HG02970 (cell line): ENCODE results near the gene METTL5.

Source experiments
- ATAC-seq: cut with Tn5 transposase; IDR thresholded peaks from one replicate; pipeline ENCODE4 v1.9.1; 2021; ENCODE audit warnings: mild to moderate bottlenecking, moderate library complexity, moderate number of reproducible peaks; ENCODE audit not compliant: unreplicated experiment, low FRiP score

The METTL5 gene

DNA sequence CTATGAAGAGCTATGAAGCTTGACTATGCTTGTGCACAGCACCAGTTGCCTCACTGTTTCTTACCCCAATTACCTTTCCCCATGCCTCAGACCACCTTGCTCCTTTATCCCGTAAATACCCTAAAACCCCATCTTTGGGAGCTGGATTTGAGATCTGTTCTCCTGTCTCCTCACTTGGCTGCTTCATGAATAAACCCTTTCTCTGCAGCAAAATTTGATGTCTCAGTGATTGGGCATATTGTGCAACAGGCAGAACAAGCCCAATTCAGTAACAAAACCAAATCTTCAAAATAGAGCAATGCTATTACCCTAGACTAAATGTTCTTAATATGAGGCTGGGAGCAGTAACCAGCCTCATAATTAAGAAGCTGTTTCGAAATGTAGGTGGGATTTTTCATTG is 29.5 kb downstream of the METTL5 start:
- no peak for ATAC-seq

DNA sequence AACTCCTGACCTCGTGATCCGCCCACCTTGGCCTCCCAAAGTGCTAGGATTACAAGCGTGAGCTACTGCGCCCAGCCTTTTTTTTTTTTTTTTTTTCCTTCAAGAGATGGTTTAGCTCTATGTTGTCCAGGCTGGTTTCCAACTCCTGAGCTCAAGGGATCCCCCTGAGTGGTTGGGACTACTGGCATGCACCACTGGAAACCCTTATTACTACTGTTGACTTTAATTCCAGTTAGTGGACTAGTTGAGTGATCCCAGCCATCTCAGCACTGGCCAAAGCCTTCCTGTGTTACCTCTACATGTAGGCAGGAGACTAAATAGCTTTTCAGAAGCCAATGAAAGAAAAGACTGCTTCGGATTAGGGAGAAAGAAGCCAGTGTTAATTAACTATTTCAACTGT is 34.1 kb downstream of the METTL5 start:
- ATAC-seq = no peak

GRCh38 chr2:169782513-169782912 is 42.2 kb downstream of the METTL5 start:
- ATAC-seq = no peak

- no peak for ATAC-seq
Observed at GRCh38 chr2:169781249-169782013, 43.3 kb downstream of the METTL5 start.

- no peak for ATAC-seq
Observed at GRCh38 chr2:169778446-169778845, 46.3 kb downstream of the METTL5 start.

GRCh38 chr2:169776252-169776761 is 48.4 kb downstream of the METTL5 start:
- no peak for ATAC-seq

- ATAC-seq = no peak
Observed at GRCh38 chr2:169775765-169776164, 48.9 kb downstream of the METTL5 start.

GRCh38 chr2:169775354-169775753 is 49.4 kb downstream of the METTL5 start:
- no peak for ATAC-seq

- ATAC-seq = no peak
Observed at GRCh38 chr2:169772651-169773050, 52.1 kb downstream of the METTL5 start.

GRCh38 chr2:169771612-169772011 is 53.1 kb downstream of the METTL5 start:
- no peak for ATAC-seq

- ATAC-seq = no peak
Observed at GRCh38 chr2:169771021-169771420, 53.7 kb downstream of the METTL5 start.

DNA sequence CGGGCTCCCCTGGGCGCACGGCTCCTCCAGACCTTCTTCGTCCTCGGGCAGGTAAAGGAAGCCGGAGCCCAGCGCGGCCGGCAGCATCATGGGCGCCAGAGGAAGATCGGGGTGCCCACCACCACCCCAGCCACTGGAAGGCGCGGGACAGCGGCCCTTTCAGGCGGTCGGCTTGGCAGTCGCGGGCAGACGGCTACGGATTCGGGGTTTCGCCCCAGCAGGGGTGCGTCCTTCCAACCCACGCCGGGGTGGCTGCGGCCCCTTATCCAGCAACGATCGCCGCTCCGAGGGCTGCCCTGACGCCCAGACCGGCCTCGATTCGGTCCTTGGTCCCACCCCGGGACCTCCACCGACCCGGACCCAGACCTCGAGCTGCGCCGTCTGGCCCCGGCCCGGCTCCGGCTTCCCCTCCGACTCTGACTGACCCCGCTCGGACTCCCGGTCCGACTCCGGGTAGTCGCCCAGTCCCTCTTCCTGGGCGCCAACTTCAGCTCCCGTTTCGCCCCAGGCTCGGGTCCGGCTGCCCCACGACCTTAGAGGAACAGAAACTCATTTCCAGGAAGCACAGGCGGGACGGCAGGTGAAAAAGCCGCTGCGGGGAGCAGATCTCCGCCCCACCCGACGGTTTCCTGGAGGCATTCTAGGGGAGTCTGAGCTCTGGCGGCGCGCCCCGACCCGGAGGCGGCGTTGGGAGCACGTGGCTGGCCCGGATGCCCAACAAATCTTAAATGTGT is 56.3 kb downstream of the METTL5 start:
- ATAC-seq = no peak

GRCh38 chr2:169767243-169767888 is 57.3 kb downstream of the METTL5 start:
- no peak for ATAC-seq

DNA sequence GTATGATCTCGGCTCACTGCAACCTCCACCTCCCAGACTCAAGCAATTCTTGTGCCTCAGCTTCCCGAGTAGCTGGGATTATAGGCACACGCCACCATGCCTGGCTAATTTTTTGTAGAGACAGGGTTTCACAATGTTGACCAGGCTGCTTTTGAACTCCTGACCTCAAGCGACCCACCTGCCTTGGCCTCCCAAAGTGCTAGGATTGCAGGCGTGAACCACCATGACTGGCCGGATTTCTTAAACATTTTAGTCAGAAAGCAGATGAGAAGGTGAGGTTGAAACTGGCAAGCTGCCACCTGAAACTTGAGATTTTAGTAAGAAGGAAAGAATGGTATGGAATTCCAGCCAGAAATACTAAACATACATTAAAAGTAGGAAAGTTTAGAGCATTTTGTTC is 59.2 kb downstream of the METTL5 start:
- ATAC-seq = no peak

DNA sequence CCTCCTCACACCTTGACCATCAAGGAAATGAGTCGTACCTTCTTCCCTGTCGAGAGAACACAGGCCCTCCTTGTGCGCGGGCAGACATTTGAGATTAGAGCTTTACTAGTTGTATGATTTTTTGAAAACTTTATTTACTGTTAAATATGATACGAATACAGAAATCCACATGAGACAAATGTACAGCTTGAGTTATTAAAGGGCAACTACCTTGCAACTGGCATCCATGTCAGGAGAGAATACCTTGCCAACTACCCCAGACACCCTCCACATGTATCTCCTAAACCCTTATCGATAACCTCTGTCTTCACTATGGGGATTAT is 62.8 kb downstream of the METTL5 start:
- ATAC-seq = no peak
